ENCODE results near the gene C6orf132.

DNA sequence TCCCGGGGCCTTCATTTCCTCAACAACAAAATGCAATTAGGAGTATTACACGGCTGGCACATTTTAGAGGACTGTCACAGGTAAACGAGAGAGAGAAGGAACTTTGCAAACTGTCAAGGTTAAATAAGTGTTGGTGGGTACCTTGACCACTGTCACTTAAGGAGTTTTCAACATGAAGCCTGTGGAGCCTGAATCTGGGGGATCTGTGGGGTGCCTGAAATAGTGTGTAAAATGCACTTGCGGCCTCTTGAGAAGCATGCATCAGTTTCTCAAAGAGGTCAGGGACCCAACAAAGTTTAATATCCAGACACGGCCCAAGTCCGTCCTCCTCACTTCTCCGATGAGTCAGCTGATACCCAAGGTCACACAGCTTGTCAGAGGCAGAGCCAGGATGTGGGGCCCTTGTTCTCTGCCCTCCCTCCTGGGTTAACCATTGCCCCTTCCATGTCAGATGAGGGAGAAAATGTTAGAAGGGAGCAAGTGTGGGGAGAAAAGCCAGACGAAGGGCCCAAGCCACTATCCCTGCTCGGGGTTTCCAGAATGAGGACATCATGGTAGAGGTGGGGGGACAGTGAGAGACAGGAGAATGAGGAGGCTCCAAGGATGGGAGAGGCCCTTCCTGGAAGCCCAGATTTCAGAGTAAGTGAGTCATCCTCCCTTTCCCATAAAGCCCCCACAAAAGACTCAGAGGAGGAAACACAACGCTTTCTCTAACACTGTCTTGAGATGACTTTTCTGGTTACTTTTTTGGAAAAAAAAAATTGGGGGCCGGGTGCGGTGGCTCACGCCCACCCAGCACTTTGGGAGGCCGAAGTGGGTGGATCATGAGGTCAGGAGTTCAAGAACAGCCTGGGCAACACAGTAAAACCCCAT lies 42.2 kb downstream of the C6orf132 start:
- TF ChIP-seq POLR2A (IDR thresholded peaks at IDR 0.05) (no peak), CTCF (IDR thresholded peaks at IDR 0.05) (no peak)
